CD4-positive, alpha-beta T cell (primary cell): Measurements from ENCODE around the gene PRICKLE4. TPM values are rescaled to one million over a fixed set of nuclear protein-coding genes. Genes with fewer than 3 reads are reported as not detected.

Source experiments
- ATAC-seq: fragments of 200-7000 bp; cut with Tn5 transposase; one replicate; pipeline ENCODE4 v1.10.0; 2022; ENCODE audit warnings: mild to moderate bottlenecking; ENCODE audit not compliant: poor library complexity
- CTCF ChIA-PET: fragments of 350-600 bp; sonication (Branson Sonifier 250); formaldehyde crosslinking; loops from one replicate; lab custom pipeline; 2021; ENCODE audit warnings: antibody characterized with exemption, inconsistent platforms; lab: Charles Lee
- POLR2A ChIA-PET: fragments of 350-600 bp; sonication (Branson Sonifier 250); formaldehyde crosslinking; loops from one replicate; lab custom pipeline; 2021; ENCODE audit warnings: antibody characterized with exemption, inconsistent platforms; lab: Charles Lee
- DNase-seq, 14 experiments: peaks; one replicate each; pipeline ENCODE4 v3.0.0-alpha.2; 2013 to 2020; ENCODE audit warnings: mixed read lengths in 2 of 14
- H3K27ac ChIP-seq, 2 donors: one replicate each; pipeline versions ENCODE4 v1.5.1 to v1.7.0; 2013; ENCODE audit warnings: low read length in 2 of 2, low read depth in 1 of 2, mild to moderate bottlenecking in 1 of 2
- H3K27me3 ChIP-seq, 2 experiments: 1 replicate in 1 of 2; 2 replicates in 1 of 2; pipeline versions ENCODE4 v1.6.1 to v1.7.0; 2013; ENCODE audit warnings: low read length in 2 of 2, control low read depth in 1 of 2, mild to moderate bottlenecking in 1 of 2, moderate library complexity in 1 of 2; ENCODE audit not compliant: insufficient read depth in 2 of 2, control insufficient read depth in 1 of 2
- H3K36me3 ChIP-seq: one replicate; pipeline ENCODE4 v1.6.1; 2013; ENCODE audit warnings: low read length, control low read depth; ENCODE audit not compliant: insufficient read depth
- H3K4me1 ChIP-seq: one replicate; pipeline ENCODE4 v1.6.1; 2013; ENCODE audit warnings: low read length, control low read depth; ENCODE audit not compliant: insufficient read depth
- H3K4me3 ChIP-seq: one replicate; pipeline ENCODE4 v1.5.1; 2013; ENCODE audit warnings: mild to moderate bottlenecking, low read length, moderate library complexity
- H3K9me3 ChIP-seq, 2 experiments: 1 replicate in 1 of 2; 2 replicates in 1 of 2; pipeline versions ENCODE4 v1.6.1 to v1.7.0; 2013; ENCODE audit warnings: low read length in 2 of 2, mild to moderate bottlenecking in 2 of 2, control low read depth in 1 of 2, moderate library complexity in 1 of 2; ENCODE audit not compliant: control insufficient read depth in 1 of 2, insufficient read depth in 1 of 2
- H3K27ac Mint-ChIP-seq: one replicate; pipeline ENCODE4 v1.8.0; 2020; ENCODE audit warnings: mixed read lengths
- H3K27me3 Mint-ChIP-seq: one replicate; pipeline ENCODE4 v1.8.0; 2021; ENCODE audit warnings: mixed read lengths
- H3K36me3 Mint-ChIP-seq: one replicate; pipeline ENCODE4 v1.8.0; 2021; ENCODE audit warnings: low read depth, mixed read lengths
- H3K4me1 Mint-ChIP-seq: one replicate; pipeline ENCODE4 v1.8.0; 2021; ENCODE audit warnings: low read depth, mixed read lengths
- H3K4me3 Mint-ChIP-seq: one replicate; pipeline ENCODE4 v1.8.0; 2020; ENCODE audit warnings: mild to moderate bottlenecking, mixed read lengths
- H3K9me3 Mint-ChIP-seq: one replicate; pipeline ENCODE4 v1.8.0; 2020; ENCODE audit warnings: mixed read lengths
- CTCF ChIP-seq: fragments of 200-600 bp; IDR thresholded peaks from one replicate; pipeline ENCODE4 v1.8.0; 2022; ENCODE audit warnings: antibody characterized with exemption, mild to moderate bottlenecking
- intact Hi-C, 2 experiments: fragments of 100-400 bp; cut with DNase I in 1 of 2; cut with micrococcal nuclease in 1 of 2; formaldehyde crosslinking; loops; one replicate each; pipeline versions ENCODE4 v1.15.1 to v1.9.0; 2023 to 2025; cut with DNase I, micrococcal nuclease
- total RNA-seq, 174 experiments: library from RNA in 2 of 174; stranded (reverse) in 2 of 174; gene quantifications; one replicate each; pipeline ENCODE4 v1.2.3 and lab custom pipeline; 2021 to 2026

PRICKLE4 gene
- total RNA-seq, 2 experiments from 2014 or later = not detected

- H3K4me1 Mint-ChIP-seq = no peaks in the 10 kb centered on the region
- no peak for DNase-seq
- peaks cover 31% of the 10 kb centered on the region for H3K36me3 ChIP-seq
- ChIA-PET CTCF (interaction anchor here (1.5 kb wide), 1 partner anchor 19 kb away, joined by 3 read pairs; the partner anchor contains the start of gene TOMM6), POLR2A (no interaction called here)
- H3K9me3 Mint-ChIP-seq = no peaks in the 10 kb centered on the region
- H3K4me3 Mint-ChIP-seq = no peak overlapping the region
- no peaks in the 10 kb centered on the region for H3K27me3 Mint-ChIP-seq
- H3K27ac Mint-ChIP-seq = no peak overlapping the region
- no peaks in the 10 kb centered on the region for H3K27me3 ChIP-seq
- H3K9me3 ChIP-seq = no peaks in the 10 kb centered on the region
- no peak for TF ChIP-seq CTCF
- peaks cover 5% of the 10 kb centered on the region for H3K4me1 ChIP-seq
- H3K36me3 Mint-ChIP-seq = peaks cover 22% of the 10 kb centered on the region
- intact Hi-C loops = no loop called here
- no peak overlapping the region for H3K27ac ChIP-seq
- ATAC-seq = no peak
- no peak overlapping the region for H3K4me3 ChIP-seq
Observed at GRCh38 chr6:41768545-41769308, 11.9 kb upstream of the PRICKLE4 start.

GRCh38 chr6:41769376-41769775 is 11.2 kb upstream of the PRICKLE4 start:
- peaks cover 26% of the 10 kb centered on the region for H3K36me3 Mint-ChIP-seq
- no peak for ATAC-seq
- H3K27me3 Mint-ChIP-seq = no peaks in the 10 kb centered on the region
- no peaks in the 10 kb centered on the region for H3K27me3 ChIP-seq
- POLR2A ChIA-PET = no interaction called here
- H3K27ac Mint-ChIP-seq = no peak overlapping the region
- peaks cover 5% of the 10 kb centered on the region for H3K4me1 ChIP-seq
- no peaks in the 10 kb centered on the region for H3K4me1 Mint-ChIP-seq
- H3K9me3 Mint-ChIP-seq = no peaks in the 10 kb centered on the region
- CTCF ChIA-PET = interaction anchor here (1.5 kb wide), 1 partner anchor 18 kb away, joined by 3 read pairs; the partner anchor contains the start of gene TOMM6
- DNase-seq = no peak
- no peak overlapping the region for H3K27ac ChIP-seq
- intact Hi-C loops = no loop called here
- H3K4me3 ChIP-seq = no peak overlapping the region
- no peak for TF ChIP-seq CTCF
- peaks cover 36% of the 10 kb centered on the region for H3K36me3 ChIP-seq
- no peaks in the 10 kb centered on the region for H3K9me3 ChIP-seq
- H3K4me3 Mint-ChIP-seq = no peak overlapping the region

GRCh38 chr6:41770381-41771057 is 10.1 kb upstream of the PRICKLE4 start:
- Histone ChIP-seq H3K9me3 (no peaks in the 10 kb centered on the region), H3K27me3 (no peaks in the 10 kb centered on the region), H3K36me3 (peaks cover 46% of the 10 kb centered on the region), H3K4me3 (no peak overlapping the region), H3K4me1 (peaks cover 5% of the 10 kb centered on the region), H3K27ac (no peak overlapping the region)
- intact Hi-C loops = no loop called here
- H3K4me3 Mint-ChIP-seq = no peak overlapping the region
- no peak for DNase-seq
- no peak overlapping the region for H3K27ac Mint-ChIP-seq
- no peak for ATAC-seq
- no peak for TF ChIP-seq CTCF
- no peaks in the 10 kb centered on the region for H3K9me3 Mint-ChIP-seq
- H3K36me3 Mint-ChIP-seq = peaks cover 38% of the 10 kb centered on the region
- no peaks in the 10 kb centered on the region for H3K4me1 Mint-ChIP-seq
- ChIA-PET CTCF (no interaction called here), POLR2A (no interaction called here)
- H3K27me3 Mint-ChIP-seq = no peaks in the 10 kb centered on the region
